OCI-M1 (cell line): ENCODE results near the gene CNTN4.
A peak's percentile ranks its signal among the peaks of the same experiment; 100 is the strongest.
"Not testable (repeated sequence)": the region's sequence is repeated elsewhere in the genome, so short reads cannot be mapped to it uniquely, and the experiment has no call there.

Experiments
- DNase-seq: peaks from one replicate; lab custom pipeline; 2025; lab: John Stamatoyannopoulos, UW

Gene CNTN4

GRCh38 chr3:2098398-2099027, at the start of gene CNTN4:
Gene CNTN4 (plus strand): TSS chr3:2098866.
- no peak for DNase-seq

GRCh38 chr3:2061360-2061759, 37.3 kb upstream of the CNTN4 start:
- DNase-seq: no peak

- no peak for DNase-seq
Observed at GRCh38 chr3:2071531-2071930, 27.1 kb upstream of the CNTN4 start.

GRCh38 chr3:2078821-2079220, 19.8 kb upstream of the CNTN4 start:
- no peak for DNase-seq

GRCh38 chr3:2082871-2083480, 15.7 kb upstream of the CNTN4 start:
- no peak for DNase-seq

- DNase-seq: not testable (repeated sequence)
Observed at GRCh38 chr3:2083558-2083957, 15.1 kb upstream of the CNTN4 start.

- peak; percentile 43 for DNase-seq
Observed at GRCh38 chr3:2090095-2090911, 8.4 kb upstream of the CNTN4 start.

- no peak for DNase-seq
Observed at GRCh38 chr3:2092758-2093157, 5.9 kb upstream of the CNTN4 start.

- no peak for DNase-seq
Observed at GRCh38 chr3:2094941-2095340, 3.7 kb upstream of the CNTN4 start.

GRCh38 chr3:2096216-2096615, 2.5 kb upstream of the CNTN4 start:
- no peak for DNase-seq

- no peak for DNase-seq
Observed at GRCh38 chr3:2097641-2098191, 950 bp upstream of the CNTN4 start.

- DNase-seq: no peak
Observed at GRCh38 chr3:2099028-2099671, 484 bp downstream of the CNTN4 start.

- DNase-seq: no peak
Observed at GRCh38 chr3:2099779-2100191, 1.1 kb downstream of the CNTN4 start.

GRCh38 chr3:2106438-2106837, 7.8 kb downstream of the CNTN4 start:
- peak; percentile 28 for DNase-seq

- no peak for DNase-seq
Observed at GRCh38 chr3:2110597-2111117, 12.0 kb downstream of the CNTN4 start.

GRCh38 chr3:2114617-2115275, 16.1 kb downstream of the CNTN4 start:
- DNase-seq: no peak

GRCh38 chr3:2130726-2131125, 32.1 kb downstream of the CNTN4 start:
- no peak for DNase-seq

- DNase-seq: no peak
Observed at GRCh38 chr3:2133146-2133545, 34.5 kb downstream of the CNTN4 start.

- no peak for DNase-seq
Observed at GRCh38 chr3:2137651-2138050, 39.0 kb downstream of the CNTN4 start.

- DNase-seq: no peak
Observed at GRCh38 chr3:2141482-2141881, 42.8 kb downstream of the CNTN4 start.

- DNase-seq: no peak
Observed at GRCh38 chr3:2148561-2149340, 50.1 kb downstream of the CNTN4 start.
